Choroid plexus epithelial cell (primary cell): ENCODE data around the gene MSN.

ENCODE experiments used
- DNase-seq: peaks from one replicate; pipeline ENCODE4 v3.0.0-alpha.2; 2010; ENCODE audit warnings: low read depth
- H3K4me3 ChIP-seq: 2 replicates; pipeline ENCODE4 v1.5.1; 2011; ENCODE audit warnings: low read depth, mild to moderate bottlenecking, control low read depth, low read length, moderate library complexity
- TF ChIP-seq, protein P1 (sequence below): conservative IDR thresholded peaks from 2 replicates; pipeline ENCODE4 v1.5.1; 2011; ENCODE audit warnings: low read depth, mild to moderate bottlenecking, control low read depth, inconsistent platforms, low read length, moderate library complexity

Gene MSN

DNA sequence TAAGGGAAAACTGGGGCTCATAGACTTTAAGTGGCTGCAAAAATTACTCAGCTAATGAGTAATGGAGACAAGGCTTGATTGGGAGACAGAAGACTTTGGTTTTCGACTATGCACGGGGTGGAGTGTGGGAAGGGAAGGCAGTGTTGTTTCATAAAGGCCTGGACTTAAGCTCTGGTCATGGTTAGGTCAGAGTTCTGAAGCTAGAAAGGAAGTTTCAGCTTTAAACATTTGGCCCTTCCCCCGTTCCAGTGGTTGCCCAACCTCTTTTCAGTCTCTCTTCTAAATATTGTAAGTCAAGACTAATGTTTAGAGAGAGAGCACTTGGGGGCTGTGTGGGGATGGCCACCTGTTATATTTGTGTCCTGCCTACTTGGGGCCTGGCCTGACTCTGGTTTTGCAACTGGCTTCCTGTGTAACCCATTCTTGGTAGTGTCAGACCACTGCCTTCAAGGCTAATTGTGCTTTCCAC lies 21.0 kb downstream of the MSN start:
- TF ChIP-seq, protein P1, sequence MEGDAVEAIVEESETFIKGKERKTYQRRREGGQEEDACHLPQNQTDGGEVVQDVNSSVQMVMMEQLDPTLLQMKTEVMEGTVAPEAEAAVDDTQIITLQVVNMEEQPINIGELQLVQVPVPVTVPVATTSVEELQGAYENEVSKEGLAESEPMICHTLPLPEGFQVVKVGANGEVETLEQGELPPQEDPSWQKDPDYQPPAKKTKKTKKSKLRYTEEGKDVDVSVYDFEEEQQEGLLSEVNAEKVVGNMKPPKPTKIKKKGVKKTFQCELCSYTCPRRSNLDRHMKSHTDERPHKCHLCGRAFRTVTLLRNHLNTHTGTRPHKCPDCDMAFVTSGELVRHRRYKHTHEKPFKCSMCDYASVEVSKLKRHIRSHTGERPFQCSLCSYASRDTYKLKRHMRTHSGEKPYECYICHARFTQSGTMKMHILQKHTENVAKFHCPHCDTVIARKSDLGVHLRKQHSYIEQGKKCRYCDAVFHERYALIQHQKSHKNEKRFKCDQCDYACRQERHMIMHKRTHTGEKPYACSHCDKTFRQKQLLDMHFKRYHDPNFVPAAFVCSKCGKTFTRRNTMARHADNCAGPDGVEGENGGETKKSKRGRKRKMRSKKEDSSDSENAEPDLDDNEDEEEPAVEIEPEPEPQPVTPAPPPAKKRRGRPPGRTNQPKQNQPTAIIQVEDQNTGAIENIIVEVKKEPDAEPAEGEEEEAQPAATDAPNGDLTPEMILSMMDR, result no peak
- DNase-seq, result peak; percentile 68
- H3K4me3 ChIP-seq, result no peak overlapping the region

DNA sequence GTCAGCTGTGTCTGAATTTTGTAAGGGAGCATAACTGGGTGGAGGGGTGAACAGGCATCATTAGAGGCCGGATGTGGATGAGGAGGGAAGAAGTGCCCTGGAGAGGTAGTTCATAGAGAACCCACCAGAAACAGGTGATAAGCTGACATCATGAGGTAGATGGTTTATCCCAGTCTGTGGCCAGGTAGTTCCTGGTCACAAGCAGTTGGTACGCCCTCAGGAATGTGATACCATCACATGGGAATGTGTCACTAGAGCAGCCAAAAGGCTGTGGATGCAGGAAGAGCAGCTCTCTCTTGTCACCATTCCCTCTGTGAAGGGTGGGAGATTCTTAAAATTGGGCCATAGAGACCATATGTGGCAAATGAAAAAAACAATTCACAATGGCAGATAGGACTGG lies 21.9 kb downstream of the MSN start:
- DNase-seq, result no peak
- no peak overlapping the region for H3K4me3 ChIP-seq
- TF ChIP-seq, protein P1, result no peak

DNA sequence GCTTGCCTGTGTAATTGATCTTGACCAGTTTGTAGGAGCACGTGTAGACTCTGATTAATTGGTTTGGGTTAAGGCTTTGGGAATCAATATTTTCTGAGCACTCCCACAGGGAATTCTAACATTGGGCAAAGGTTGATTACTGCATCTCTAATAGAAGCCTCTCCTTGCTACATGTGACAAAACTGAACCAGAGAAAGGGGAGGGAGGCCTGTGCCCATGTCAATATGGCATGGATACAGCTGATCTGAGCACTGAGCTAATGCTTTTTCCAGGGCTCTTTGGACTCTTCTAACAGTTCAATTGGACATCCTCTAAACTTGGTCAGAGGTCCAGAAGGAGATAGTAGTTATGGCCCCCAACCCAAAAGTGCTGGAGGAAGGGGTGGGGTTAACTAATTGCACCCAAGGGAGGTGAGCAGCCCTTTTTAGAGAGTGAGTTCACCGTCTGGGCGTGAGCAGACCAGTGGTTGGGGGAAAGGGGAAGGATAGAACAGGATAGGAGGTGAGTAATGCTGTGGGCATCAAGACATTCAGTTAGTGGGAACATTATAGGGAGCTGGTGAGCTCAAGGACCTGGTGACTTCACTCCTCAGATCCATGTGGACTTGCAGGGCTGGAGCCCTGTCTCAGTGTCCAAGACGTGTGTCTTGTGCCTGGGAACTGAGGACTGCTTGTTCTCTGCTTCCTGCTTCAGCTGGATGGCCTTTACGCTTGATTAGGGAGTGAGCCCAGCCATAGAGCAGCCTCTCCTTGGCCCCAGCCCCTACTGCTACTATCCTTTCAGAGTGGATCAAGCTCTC lies 22.8 kb downstream of the MSN start:
- DNase-seq, result peak; percentile 50
- no peak overlapping the region for H3K4me3 ChIP-seq

DNA sequence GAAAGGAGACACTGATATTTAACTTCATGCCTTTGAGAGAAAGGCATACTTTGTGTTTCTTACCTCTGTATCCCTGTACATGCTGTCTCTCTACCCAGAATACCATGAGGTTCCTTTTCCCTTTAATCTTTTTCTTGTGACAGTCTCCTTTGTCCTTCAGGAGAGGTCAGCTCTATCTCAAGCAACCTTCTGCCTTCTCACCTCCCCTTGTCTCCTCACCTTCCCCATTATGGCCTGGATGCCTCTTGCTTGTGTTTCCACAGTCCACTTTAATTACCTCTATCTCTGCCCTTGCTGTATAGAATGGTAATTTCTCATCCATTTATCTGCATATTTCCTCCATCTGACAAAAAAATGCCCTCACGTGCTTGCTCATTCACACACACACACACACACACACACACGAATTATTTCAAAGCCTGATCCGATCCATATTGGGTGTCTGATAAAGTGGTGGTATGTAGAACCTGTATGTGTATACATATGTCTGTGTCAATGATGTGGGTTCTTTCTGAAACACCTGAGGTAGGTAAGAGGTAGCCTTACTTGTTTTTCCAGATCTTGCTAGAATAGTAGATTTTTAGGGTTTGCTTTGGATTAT lies 28.5 kb downstream of the MSN start:
- H3K4me3 ChIP-seq, result no peak overlapping the region
- DNase-seq, result no peak
- TF ChIP-seq, protein P1, result no peak

More for the DNA sequence above, 22.8 kb downstream of the MSN start:
- TF ChIP-seq, protein P1, result no peak

DNA sequence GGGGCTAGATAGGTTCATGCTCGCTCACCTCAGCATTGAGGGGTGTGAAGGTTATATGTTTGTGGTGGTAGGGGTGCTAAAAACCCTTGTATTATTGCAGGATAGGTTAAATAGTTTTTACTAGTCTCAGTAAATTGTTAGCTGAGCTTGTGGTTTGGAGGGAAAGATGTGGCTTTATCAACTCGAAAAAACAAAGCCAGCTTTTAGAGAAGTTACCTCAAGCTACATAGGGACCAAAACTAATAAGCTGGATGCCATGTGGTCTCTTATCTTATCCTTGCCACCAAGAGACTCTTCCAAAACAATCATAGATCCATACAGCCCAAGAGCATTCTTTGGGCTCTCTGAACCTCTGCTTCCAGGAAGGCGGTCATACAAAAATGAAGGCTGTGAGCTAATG lies 29.2 kb downstream of the MSN start:
- no peak overlapping the region for H3K4me3 ChIP-seq
- DNase-seq, result no peak
- TF ChIP-seq, protein P1, result no peak

DNA sequence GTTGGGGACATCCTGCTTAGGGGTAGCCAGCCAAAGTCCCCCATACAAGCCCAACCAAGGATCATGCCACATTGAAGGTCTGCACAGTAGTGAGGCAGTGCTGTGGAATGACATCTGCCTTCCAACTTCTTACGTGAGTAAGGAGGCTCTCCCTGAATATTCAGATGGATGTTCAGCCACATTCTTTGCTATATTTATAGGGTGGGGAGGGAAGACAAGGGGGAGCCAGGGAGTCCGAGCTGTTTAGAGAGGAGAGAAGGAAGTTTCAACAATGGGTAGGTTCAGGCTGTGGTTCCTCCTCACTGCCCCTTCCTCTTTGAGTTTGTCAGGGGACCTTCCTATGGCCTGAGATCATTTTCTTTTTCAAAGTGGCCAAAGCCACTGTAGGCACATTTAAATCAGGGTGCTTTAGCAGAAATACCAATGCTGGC lies 29.8 kb downstream of the MSN start:
- no peak overlapping the region for H3K4me3 ChIP-seq
- DNase-seq, result peak; percentile 45
- TF ChIP-seq, protein P1, result no peak
